HG02970 (cell line): ENCODE data around the gene TYW1.
"Not testable (repeated sequence)": the region's sequence is repeated elsewhere in the genome, so short reads cannot be mapped to it uniquely, and the experiment has no call there.

Source experiments
- ATAC-seq: cut with Tn5 transposase; IDR thresholded peaks from one replicate; pipeline ENCODE4 v1.9.1; 2021; ENCODE audit warnings: mild to moderate bottlenecking, moderate library complexity, moderate number of reproducible peaks; ENCODE audit not compliant: unreplicated experiment, low FRiP score

Gene TYW1

DNA sequence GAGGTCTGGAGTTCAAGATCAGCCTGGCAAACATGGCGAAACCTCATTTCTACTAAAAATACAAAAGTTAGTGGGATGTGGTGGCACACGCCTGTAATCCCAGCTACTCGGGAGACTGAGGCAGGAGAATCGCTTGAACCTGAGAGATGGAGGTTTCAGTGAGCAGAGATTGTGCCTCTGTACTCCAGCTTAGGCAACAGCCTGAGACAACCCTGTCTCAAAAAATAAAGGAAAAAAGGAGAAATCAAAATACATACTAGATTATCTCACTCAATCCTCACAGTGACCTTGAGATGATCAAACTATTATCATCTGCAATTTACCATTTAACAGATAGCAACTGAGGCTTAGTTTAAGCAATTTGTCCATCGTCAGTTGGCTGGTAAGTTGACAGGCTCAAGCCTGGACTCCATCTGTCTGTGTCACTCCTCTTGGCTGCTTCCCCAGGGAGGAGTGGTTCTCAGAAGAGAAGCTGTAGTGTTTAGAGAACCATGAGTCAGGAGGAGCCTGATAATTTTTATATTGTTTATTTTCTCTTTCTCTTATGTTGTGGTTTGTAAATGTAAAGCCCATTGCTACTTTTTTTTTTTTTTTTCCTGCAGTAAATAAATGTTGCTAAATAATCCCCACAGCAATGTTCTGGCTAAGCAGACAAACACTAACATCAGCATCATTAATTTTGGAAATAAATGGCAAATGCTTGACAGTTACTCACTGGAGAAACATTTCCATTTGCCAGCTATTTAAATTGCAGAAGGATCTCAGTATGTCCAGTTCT, 46.3 kb downstream of the TYW1 start:
- ATAC-seq, result not testable (repeated sequence)

DNA sequence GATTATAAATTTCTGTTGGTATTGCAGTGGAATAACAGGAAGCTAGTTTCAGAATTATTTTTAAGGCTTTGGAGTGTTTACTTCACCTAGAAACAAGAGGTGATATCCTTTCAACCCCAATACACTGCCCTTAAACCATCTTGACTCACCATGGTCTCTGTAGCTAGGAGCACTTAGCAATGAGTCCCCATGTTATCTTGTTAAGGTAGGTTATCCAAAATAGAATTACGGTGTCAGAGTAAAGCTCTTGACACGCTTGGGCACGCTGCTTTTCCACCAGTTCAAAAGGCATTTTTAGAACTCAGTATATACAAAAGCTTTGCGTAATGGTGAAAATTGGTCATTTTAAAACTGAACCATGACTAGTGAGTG, 46.9 kb downstream of the TYW1 start:
- ATAC-seq, result not testable (repeated sequence)

DNA sequence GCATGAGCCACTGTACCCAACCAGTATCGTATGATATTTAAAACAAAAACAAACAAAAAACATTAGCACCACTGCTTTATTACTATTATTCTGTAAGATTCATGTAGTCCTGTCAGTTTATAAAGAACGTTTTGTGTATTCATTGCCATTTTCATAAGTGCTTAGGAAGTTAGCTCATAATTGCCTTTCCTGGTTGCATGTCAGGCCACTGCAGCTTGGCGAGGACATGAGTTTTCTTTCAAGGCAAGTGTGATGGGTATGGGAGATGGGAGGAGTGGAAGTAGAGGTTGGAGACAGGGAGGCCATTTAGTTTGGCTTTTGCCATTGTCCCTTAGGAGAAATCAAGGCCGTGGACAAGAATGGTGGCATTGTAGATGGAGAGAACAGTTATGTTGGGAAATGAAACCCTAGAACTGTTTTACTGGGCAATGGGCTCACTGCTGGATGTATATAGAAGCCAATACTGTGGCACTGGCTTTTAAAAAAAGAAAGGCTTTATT, 48.9 kb downstream of the TYW1 start:
- no peak for ATAC-seq

DNA sequence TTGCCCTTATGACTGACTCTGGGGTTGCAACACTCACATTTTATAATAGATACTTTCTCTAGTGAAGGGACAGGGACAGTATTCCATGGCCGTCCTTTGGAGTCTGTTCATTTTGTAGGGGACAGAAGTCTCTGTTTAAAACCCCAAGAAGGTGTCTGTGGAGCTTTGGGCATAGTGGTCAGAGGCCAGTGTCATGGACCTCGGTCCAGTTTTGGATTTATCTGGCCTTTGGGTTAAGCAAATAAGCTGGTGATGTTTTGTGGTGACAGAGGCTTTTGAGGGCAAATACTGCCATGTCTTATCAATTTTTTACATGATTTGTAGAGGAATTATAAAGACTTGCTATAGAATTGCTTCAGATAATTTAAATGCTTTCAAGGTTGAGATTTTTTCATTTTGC, 50.2 kb downstream of the TYW1 start:
- not testable (repeated sequence) for ATAC-seq

DNA sequence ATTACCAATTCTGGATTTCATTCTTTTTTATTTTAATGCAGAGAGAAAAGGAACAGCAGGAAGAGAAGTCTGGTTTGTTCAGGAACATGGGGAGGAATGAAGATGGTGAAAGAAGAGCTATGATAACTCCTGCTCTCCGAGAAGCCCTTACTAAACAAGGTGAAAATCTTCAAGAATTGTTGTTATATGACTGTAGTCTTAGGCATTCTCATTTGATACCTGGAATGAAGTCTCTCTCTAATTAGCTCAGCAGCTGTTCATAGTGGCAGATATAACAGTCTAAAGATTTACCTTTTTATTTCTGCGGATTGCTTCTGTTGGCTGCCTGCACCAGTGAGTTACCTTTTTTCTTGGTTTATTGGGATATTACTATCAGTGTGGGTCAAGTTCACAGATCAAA, 53.3 kb downstream of the TYW1 start:
- not testable (repeated sequence) for ATAC-seq

DNA sequence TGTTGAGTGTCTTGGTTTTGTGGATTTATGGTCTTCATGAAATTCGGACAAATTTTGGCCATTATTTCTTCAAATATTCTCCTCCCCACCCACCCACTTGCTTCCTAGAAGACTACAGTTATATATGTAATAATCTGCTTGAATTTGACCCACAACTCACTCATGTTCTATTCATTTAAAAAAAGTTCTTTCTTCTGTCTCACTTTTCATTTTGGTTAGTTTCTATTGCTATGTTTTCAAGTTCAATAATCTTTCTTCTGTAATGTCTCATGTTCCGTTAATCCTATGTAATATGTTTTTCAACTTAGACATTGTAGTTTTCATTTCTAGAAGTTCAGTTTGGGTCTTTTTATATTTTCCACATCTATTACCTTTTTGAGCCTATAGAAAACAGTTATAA, 55.5 kb downstream of the TYW1 start:
- not testable (repeated sequence) for ATAC-seq

DNA sequence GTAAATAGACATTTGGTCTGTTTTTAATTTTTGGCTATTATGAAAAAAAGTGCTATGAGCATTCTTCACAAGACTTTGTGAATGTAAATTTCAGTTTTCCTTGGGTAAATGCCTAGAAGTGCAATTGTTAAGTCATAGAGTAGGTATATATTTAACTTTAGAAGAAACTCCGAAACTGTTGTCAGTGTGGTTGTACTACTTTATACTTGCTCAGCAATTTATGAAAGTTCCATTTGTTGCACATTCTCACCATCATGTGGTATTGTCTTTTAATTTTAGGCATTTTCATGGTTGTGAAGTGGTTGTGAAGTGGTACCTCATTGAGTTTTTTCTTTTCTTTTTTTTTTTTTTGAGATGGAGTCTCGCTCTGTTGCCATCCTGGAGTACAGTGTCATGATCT, 60.0 kb downstream of the TYW1 start:
- ATAC-seq, result no peak

DNA sequence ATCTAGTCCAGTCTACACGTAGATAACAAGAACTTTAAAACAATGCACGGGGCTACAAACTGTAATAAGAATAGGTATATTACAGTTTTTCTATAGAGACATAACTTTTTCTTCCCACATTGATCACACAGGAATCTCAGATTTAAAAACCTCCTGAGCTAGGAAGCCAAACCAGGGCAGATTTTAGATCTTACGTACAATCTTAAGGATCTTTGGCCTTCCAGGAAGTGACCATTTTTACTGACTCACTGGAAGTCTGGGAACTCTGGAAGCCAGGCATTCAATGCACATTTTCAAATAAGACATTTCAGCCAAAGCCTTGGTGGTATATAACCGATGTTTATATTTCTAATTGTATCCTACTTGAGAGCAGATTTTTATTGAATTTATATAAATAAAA, 64.7 kb downstream of the TYW1 start:
- not testable (repeated sequence) for ATAC-seq

DNA sequence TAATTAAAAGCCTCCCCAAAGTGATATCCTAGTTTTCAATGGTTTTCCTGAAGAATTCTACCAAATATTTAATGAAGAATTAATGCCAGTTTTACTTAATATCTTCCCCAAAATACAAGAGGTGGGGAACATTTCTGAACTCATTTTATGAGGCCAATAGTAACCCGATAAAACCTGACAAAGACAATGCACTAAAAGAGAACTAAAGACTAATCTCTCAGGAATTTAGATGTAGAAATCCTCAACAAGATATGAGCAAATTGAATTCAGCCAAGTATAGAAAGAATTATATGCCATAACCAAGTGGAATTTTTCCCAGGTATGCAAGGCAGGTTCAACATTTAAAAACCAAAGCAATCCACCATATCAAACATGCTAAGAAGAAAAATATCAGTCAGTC, 66.2 kb downstream of the TYW1 start:
- not testable (repeated sequence) for ATAC-seq

DNA sequence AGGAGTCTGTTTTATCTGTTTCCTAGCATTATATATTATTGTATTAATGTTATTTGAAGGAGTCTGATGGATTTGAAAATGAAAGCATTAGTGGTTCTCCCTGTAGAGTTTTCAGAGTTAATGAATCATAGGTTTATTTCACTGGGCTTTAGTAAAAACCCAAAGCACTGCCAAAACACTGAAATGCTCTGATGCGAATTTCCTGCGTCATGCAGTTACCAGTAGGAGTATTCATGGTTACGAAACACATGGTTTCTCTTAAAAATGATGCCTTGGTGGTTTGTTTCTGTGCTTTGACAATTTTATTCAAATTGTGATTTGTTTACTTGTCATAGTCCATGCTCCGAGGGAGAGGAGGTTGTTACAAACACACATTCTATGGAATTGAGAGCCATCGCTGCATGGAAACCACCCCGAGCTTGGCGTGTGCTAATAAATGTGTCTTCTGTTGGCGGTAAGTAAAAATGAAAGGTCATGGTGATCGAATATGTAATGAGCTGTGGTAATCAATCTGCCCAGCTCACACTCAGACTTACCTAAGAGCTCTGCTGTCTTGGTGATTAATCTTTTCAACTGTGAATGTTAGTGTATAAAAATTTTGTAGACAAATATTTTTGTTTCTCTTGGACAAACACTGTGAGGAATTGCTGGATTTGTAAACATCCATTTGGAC, 70.5 kb downstream of the TYW1 start:
- not testable (repeated sequence) for ATAC-seq

DNA sequence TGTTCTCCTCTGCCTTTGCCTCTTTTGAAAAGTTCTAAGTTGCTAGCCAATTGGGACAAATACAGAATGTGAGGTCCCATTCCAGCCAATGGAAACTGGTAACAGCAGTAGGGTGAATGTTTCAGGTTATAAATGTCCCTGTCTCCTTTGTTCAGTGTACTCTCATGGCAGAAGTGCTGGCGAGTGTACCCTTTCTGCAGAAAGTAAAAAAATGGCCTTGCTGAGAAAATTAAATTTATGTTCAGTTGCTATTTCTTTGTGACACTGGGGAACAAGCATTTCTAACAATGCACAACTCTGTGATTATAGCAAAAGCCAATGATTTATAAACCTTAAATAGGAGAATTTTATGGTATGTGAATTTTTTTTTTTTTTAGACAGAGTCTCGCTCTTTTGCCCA, 79.5 kb downstream of the TYW1 start:
- ATAC-seq, result not testable (repeated sequence)

DNA sequence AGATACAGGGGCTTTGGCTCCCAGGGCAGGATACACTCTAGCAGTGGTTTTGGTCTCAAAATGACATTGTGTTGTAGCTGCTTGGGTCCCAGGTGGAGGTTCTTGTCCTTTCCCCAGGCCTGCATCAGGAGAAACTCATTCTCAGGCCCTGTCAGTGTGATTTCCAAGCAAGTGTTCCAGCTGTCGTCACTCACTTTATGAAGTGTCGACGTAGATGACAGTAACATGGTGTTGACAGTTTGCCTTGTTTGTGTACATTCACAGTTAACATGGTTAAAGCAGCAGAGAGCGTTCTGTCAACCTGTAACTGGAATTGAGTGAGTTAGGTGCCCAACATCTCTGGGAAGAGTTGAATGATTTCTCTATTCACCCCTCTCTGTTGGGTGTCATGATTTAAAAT, 86.2 kb downstream of the TYW1 start:
- ATAC-seq, result not testable (repeated sequence)

DNA sequence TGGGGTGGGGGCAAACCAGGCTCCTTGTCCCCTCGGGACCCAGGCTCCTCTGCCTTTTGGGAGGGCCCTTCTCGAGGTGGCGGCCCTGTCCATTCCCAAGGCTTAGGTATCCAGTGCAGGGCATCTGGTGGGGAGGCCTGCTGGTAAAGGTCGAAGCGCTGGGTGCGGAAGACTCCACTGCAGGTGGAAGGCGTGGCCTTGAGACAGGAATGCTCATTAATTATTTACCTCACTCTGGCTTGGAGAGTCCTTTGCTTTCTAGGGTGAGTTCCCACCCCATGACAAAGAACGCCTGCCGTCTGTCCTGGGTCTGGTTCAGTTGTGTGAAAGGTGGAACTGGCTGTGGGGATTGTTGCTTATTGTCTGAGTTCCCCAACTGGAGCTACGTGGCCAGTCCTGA, 92.6 kb downstream of the TYW1 start:
- not testable (repeated sequence) for ATAC-seq

DNA sequence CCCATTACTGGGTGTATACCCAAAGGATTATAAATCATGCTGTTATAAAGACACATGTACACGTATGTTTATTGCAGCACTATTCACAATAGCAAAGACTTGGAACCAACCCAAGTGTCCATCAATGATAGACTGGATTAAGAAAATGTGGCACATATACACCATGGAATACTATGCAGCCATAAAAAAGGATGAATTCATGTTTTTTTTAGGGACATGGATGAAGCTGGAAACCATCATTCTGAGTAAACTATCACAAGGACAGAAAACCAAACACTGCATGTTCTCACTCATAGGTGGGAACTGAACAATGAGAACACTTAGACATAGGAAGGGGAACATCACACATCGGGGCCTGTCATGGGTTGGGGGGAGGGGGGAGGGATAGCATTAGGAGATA, 94.4 kb downstream of the TYW1 start:
- not testable (repeated sequence) for ATAC-seq

DNA sequence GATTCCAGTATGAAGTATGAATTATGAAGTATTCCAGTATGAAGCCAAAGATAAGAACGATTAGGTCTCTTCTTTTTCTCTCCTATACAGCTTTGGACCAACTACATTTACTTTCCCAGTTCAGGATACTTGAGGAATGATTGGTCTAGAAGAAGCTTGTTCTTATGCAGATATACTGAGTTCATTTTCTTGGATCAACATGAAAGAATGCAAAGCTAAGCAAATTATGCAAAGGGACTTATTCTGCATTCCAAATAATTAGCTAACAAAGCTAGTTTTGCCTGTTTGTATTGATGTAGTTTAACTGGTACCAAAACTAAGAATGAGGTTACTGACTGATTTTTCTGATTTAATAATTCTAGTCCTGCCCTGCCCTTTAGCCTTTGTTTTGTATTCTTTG, 101.4 kb downstream of the TYW1 start:
- not testable (repeated sequence) for ATAC-seq

DNA sequence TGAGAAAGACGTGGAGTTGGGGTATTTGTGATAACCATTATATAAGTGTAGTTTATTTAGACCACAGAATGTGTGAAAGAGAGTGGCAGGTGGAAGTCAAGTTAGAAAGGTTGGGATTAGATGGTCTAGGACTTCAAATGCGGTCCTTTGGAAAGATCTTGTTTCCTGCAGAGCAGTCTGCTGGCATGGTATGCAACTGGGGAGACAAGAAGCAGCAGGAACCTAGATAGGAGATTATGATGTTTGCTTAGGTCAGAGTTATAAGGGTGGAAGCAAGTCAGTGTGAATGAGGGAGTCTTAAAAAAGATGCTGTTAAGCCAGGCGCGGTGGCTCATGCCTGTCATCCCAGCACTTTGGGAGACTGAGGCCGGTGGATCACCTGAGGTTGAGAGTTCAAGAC, 102.8 kb downstream of the TYW1 start:
- not testable (repeated sequence) for ATAC-seq

DNA sequence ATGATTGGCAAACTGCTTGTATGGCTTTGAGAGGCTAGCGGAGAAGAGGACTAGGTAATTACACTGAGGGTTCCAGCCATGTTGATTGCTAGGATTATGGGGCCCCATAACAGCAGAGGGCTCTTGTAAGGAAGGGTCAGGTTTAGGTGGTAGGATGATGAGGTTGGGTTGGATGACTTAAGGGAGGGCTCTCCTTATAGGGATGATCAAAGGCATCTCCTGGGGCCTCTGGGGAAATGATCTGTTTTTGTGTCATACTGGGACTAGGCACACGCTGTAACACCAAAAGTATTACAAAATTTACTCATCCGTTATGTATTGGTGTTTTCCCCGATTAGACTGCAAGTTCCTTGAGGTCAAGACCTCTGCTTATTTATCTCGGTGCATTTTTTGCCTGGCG, 103.4 kb downstream of the TYW1 start:
- not testable (repeated sequence) for ATAC-seq

DNA sequence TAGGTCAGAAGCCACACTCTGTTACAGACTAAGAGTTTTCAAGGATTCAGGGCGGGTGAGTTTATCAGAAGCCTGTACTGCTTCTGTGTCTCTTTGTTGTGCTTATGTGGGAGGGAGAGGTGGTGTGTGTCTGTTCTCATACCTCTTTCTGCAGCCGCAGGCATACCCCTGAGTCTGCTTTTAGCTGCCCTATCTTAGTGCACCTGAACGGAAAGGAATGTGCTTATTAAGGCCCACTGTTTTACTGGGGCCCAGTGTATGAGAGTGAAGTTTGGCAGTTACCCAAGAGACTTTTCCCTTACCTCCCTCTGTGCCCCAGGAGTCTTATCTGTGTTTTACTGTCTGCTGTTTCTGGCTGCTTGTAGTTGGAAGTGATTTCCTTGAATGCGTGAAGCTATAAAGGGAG, 104.3 kb downstream of the TYW1 start:
- ATAC-seq, result no peak

DNA sequence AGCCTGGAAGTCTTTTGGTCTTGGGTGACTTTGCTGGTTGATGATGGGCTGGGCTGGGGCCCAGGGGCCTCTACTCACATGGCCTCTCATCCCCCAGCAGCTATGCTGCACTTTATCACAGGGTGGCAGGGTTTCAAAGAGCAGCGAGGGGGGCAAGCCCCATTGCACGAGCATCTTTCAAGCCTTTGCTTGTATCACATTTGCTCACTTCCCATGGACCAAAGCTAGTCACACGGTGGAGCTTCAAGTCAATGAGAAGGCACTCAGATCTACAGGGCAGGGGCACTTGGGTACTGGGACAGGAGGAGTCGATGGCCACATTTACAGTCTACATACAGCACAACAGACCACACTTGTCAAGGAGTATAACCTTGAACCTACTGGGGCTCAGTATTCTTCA, 108.3 kb downstream of the TYW1 start:
- ATAC-seq, result not testable (repeated sequence)

DNA sequence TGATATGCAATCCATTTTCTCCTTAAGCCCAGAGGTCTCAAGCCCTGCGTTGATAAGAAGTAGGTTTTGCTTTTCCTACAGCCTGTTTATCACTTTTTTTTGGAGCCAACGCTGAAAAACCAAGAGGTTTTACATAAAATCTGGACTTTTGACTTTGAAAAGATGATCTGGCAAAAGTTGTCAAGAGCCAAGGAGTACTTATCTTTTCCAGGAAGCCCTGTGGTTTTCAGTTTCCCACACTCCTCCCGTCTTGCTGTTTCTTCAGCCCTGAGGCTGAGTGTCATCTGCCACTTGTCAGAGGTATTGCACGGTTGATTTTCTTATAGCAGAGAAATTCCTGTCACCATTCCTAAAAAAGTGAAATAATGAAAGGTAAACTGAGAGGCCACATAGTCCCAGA, 108.7 kb downstream of the TYW1 start:
- ATAC-seq, result no peak

DNA sequence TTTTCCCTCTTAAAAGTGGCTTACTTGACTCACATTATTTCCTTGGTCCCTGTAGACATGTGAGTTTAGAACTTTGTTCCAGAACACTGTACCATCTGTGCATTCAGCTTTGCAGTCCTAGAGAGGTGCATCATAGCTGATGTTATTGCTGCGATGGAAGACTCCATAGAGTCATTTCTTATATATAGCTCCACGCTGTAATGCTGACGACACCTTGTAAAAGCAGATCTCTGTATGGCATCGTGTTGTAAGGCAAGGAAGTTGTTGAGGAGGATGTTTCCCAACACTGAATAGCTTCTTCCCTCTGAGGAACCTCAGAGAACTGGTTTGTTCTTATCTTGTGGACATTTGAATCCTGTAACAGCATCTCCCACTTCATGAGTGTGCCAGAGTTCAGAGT, 109.6 kb downstream of the TYW1 start:
- not testable (repeated sequence) for ATAC-seq

DNA sequence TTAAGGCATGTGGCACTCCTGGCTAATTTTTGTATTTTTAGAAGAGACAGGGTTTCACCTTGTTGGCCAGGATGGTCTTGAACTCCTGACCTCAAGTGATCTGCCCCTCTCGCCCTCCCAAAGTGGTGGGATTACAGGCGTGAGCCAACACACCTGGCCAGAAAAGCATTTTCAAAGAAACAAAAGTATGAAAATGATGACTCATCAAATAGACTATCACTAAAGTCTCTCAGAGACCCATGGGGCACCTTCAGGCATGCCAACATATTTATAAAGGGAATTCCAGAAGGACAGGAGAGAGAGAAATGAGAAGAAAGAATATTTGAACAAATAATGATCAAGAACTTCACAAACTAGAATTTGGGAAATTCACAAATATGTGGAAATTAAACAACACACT, 114.7 kb downstream of the TYW1 start:
- not testable (repeated sequence) for ATAC-seq
